Stimulated activated CD4-positive, alpha-beta T cell treated with anti-CD3 and anti-CD28 coated beads, Interleukin-1b, Interleukin-23, amount 100 ng/mL, for 1 hour (primary cell): ENCODE measurements around the gene TBC1D8.

Experiments used
- DNase-seq, 2 donors: peaks; one replicate each; pipeline ENCODE4 v3.0.0-alpha.2; 2020; ENCODE audit warnings: low read depth in 2 of 2

The TBC1D8 gene

DNA sequence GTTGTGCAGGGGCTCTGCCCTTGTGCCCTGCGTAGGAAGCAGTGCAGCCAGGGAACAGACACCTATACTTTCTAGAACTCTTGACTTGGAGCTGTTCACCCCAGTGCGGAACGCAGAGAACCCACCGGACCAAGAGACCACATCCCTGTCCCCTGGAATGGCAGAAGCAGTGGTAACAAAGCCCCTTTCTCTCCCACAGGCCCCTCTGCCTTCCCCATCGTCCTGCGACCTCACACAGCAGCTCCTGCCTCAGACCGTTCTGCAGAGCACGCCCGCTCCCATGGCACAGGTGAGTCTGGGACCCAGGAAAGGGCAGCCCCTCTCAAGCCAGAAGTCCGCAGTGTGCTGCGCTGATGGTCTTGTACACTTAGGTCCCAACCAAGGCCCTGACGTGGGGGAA is 173.7 kb downstream of the TBC1D8 start:
- no peak for DNase-seq

DNA sequence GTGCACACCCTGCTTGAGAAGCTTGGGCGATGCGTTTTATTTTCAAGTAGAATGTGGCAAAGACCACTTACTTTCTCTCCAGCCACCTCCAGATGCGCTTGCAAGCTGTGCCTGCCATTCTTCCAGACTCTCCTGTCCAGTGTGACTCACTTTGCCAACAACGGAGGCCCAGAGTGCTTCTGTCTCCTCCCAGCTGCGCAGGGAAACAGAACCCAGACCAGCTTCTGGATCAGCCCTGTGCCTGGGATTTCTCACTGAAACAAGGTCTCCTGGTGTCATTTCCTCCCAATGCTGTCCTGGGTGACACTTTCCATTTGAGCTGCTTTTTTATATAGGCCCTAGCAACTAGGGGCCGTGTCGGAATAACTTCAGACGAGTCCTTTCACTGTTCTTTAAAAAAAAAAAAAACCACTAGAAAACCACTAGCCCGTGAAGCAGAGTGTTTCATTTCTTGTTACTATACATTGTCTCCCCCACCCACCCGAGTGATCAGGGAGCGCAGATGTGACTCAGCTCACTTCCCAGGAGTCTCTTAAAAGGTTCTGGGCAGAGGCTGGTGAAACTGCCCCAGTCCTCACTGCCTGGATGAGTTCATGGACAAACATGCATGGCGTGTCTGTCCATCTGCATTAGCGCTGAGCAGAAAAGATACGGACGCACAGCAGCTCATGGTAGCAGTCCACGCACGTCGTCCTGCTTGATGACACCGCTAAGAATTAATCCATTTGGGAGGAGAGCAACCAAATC is 174.4 kb downstream of the TBC1D8 start:
- no peak for DNase-seq

DNA sequence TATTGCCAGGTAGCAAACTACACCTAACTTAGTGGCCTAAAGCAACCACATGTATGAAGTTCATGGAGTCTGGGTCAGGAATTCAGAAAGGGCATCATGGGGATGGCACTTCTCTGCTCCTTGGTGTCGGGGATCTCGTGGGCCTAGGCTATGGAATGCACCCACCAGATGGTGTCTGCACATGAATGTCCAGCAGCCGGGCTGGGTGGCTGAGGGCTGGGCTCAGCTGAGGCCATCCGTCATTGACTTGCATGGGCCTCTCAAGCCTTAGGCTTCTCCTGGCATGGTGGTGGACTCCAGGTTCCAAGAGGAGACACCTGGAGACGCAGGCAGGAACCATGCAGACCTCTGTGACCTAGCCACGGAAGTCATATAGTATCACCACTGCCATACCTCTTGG is 175.1 kb downstream of the TBC1D8 start:
- DNase-seq: no peak

DNA sequence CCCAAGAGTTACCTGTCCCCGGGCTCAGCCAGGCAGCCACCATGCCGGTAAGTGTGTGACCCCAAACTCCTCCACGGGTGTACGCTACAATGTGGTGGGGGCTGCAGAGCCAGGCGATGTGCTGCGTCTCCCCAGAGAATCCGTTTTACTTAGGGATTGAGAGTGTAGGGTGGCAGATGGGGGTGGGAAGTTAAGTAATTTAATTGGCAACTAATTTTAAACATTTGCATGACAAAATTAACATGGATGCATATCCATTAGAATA is 175.7 kb downstream of the TBC1D8 start:
- no peak for DNase-seq

DNA sequence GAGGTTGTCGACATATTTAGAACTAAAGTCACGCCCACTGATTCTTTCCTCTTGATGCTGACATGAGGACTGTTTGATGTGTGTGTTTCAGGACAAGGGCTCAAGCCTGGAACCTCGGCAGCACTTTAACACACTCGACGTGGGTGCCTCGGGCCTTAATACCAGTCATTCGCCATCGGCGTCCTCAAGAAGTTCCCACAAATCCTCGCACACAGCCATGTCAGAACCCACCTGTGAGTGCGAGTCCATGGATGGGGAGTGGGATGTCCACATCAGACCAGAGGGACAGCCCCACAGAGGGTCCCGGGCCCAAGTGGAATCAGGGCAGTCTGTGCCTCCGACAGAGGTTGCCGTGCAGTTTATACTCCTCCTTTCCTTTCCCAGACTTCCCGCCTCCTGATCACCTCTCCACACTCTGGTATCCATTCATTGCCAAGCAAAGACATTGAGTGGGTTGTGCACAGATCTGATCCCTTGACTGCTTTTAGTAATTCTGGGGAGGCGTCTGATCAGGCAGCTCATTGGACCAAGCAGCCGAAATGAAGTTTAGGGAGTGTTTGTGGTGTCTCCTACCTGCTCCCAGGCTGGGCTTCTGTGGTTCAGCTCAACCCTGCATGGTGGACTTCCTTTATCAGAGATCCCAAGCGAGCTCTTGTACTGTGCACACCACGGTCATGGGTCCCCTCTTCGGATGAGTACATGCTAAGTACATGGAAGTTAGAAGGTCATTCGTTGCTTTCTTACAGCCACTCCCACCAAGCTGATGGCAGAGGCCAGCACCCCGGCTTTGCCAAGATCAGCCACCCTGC is 176.3 kb downstream of the TBC1D8 start:
- DNase-seq: no peak

DNA sequence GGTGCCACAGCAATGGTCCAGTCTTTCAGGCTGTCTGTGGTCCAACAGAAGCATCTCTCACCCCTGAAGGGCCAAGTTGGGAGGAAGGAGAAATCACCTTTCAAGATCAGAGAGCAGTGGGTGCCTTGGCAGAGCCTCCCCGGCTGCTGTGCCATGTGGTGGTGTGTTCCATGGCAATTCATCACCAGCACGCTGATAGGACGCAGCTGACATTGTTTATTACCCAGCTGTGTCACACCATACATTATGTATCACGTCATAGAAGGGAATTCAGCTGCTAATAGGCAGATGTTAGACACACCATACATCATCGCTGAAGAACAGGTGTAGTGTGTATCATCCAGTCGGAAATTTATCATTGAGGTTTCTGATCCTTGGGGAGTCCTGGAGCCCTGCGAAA is 178.7 kb downstream of the TBC1D8 start:
- DNase-seq: no peak

DNA sequence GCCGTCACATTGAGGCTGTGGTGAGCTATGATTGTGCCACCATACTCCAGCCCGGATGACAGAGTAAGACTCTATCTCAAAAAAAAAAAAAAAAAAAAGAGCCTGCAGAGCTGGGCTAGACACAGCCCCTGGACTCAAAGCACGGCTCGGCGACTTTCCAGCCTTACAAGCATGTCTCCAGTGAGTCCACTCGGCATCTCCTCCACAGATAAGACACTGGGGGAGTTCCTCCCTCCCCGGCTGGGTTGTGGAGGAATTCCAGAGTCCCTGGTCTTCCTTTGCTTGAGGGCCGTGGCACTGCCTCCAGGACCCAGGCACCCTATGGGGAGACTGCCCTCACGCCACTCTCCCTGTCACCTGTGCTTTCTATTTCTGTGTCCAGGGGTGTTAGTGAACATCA is 180.0 kb downstream of the TBC1D8 start:
- DNase-seq: no peak

DNA sequence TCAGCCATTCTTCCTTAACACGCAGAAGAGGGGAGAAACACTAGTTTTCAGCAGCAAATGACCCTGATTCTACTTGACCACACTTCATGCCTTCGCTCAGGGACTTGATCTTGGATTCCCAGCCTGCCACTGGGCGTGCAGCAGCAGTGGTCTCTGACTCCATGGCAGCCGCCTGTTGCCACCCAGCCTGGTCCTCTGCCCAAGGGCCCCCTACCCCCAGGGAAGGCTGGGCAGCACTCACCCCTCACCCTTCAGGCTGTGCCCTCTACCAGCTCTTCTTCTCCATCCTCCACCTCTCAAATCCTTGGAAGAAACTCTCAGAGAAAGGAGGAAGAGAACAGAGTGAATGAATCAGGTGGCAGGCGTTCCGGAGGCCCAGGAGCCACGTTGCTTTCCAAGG is 181.2 kb downstream of the TBC1D8 start:
- no peak for DNase-seq

DNA sequence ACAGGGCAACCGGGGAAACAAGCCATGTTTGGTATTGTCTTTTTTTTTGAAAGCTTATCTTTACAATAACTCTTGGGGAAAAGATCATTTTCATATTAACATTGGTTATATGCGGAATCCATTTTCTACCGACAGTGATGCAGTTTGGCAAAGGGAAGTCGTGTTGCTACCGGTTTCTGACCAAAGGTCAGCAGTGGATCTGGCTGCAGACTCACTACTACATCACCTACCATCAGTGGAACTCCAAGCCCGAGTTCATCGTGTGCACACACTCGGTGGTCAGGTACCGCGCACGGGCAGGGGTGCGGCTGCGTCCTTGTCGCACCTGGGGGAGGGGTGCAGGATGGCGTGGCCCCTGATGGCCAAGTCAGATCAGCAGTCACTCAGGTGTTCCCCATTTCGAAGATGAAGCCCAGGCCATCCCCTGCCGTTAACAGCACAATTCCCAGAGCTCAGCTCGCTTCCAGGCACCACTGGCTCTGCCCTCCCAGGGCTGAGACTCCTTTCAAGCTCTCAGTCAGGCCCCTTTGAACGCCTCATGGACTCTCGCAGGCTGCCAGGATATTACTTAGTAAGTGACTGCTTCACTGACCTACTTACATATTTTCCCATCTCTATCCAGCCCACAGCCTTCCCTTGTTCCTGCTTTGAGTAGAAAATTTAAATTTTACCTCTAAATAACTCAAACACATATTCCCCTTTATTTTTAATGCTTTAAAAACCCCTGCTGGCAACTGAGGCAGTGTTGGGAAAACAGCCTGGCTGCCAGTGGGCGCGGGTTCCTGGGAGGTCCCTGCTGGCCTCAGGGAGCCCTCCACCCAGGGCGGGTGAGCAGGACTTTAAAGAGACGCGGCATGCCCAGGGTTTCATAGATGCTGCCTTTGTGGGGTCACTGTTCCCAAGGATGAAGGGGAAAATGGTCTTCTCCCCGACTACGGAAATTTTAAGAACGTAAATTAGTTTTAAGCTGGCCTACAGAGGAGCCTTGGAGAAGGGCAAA is 182.7 kb downstream of the TBC1D8 start:
- DNase-seq: no peak

DNA sequence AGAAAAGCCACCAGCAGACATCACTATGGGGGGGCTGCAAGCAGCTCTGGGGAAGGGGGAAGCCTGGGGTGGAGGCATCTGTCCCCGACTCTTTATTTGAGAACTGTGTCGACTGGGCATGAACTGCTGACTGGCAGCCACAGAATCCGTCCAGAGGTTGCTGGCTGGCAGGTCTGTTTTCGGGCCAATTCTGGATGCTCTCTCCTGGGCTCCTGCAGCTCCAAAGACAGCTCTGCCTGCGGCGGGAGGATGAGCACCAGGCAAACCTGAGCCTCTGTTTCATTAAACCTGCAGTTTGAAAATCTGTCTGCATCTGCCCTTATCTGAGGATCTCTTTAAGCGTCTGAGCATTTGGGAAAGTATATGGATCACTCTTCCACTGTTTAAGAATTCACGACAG is 183.5 kb downstream of the TBC1D8 start:
- no peak for DNase-seq

DNA sequence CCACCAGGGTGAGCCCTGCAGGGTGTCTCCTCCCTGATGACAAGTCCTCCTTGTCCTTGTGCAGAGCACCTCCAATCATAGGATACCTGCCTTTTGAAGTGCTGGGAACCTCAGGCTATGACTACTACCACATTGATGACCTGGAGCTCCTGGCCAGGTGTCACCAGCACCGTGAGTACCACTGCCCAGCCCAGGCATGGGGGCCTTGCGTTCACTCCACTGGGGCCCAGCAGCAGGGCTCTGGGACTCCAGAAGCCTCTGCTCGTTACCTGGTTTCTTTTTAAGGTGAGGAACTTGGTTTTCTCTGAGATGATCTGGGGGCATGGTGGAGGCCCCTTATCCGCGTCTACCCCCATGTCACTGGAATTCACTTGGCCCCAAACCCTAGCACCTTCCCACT is 185.6 kb downstream of the TBC1D8 start:
- DNase-seq: no peak

DNA sequence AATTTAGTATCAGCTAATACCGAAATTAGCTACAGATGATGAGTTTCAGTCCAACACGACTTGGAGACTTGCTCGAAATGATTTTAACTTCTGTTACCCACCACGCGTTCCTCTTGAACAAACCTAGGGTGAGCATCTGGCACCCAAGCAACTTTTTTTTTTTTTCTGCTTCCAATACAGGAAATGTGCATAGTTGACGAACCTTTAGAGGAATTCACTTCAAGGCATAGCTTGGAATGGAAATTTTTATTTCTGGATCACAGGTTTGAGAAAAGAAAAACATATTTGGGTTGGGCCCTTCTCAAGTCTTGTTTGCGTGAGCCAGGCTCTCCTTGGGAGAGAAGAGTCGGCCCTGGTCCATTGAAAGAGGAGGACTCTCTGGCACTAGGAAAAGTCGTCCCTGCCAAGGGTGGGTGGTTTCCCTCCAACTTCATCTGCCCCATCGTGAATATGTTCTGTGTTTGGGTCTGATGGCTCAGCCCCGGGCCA is 186.5 kb downstream of the TBC1D8 start:
- no peak for DNase-seq

DNA sequence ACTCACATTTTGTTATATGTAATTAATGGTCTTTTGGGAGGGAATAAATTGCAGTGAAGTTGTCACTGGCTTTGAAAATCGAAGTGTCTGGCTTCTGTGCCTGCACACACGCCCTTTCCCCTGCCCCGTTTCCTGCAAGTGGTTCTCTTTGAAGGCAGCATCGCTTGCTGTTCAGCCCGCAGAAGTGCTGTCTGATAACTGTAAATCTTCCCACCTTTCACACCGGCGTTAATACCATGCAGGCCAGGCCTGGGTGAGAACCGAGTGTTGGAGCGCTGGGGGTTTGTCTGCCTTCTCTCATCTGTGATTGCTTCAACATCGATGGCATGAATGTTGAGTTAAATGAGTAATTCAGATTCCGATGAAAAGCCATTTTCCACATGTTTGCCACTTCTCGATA is 187.0 kb downstream of the TBC1D8 start:
- no peak for DNase-seq

DNA sequence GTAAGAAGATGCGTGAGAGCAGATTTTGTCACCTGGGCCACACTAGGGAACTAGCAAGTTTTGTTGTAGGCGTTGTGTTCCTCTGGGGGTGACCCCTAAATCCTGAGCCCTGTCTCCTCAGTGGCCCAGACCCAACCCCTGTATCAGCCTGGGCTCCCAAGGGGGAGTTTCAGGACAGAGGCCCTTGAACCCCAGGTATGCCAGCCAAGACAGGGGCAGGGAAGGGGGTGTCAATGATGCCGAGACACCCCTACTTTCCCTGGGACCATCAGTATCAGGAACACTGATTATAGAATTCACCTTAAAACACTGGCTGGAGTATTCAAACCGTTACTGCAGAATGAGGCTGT is 188.2 kb downstream of the TBC1D8 start:
- DNase-seq: no peak

DNA sequence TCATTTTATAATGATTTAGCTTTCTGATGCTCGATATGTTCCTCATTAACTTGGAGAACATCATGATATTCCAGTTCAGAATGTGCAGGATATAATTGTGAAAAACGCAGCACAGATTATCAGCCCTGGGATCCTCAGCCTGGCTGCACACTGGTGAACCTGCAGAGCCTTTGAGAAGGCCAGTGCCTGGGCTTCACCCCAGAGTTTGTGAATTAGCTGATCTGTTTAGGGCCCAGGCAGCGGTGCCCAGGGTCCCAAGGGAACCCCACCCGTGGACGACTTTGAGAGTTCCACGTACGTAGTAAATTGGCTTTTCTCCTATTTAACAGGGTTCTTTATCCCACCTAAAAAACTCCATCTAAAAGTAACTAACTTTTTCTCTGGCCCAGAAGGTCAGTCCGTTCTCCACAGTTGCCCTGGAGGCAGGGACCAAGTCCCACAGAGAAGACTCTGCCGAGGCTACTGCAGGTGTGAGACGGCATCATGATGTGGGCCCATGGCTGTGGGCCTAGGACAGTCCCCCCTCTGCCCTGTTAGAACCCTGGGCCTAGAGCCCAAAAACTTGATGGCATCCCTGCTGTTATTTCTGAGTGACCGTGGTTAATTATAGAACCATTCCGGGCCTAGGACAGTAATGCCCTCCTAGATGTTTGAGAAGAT is 188.7 kb downstream of the TBC1D8 start:
- DNase-seq: no peak

DNA sequence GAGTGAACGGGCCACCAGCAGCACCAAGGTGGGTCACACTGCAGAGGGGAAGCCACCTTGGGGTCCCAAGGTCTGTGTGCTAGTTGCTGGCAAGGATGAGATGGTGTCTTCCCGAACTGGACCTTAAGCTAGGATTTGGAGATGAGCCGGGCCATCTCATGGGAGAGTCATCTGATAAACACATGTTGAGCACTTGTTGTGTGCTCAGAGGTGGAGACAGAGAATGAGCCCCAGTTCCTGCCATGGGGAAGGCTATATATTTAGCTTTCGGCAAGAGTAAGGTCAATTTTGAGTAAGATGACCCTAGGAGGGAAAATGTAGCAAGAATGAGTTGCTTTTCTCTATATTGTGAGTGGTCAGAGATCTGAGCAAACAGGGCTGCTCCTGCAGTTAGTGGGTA is 190.5 kb downstream of the TBC1D8 start:
- no peak for DNase-seq

DNA sequence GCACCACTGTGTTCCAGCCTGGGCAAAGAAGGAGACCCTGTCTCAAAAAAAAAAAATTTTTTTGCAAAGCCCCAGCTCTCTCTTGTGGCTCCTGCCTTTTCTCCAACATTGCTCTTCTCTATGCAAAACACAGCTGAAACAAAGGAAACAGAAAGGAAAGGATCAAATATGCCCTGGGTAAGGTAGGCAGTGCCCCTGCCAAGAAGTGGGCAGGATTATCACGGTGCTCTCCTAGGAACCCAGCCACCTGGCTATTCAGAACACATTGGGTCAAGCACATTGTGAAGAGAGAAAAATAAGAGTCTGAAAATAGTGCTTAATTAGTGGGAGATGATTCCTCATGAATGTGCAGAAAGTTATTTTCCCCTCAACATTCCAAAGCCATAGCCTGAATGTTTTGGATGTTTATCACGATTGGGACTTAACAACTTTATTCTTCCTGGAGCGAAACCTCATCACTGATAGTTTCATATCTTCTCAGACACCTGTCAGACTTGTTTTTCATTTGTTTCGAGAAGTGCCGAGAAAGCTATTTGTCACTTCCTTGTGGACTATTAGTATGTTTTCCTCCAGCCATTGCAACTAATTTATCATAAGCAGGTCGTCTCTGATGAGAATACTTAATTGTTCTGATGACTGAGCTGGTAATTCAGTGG is 191.8 kb downstream of the TBC1D8 start:
- DNase-seq: no peak

DNA sequence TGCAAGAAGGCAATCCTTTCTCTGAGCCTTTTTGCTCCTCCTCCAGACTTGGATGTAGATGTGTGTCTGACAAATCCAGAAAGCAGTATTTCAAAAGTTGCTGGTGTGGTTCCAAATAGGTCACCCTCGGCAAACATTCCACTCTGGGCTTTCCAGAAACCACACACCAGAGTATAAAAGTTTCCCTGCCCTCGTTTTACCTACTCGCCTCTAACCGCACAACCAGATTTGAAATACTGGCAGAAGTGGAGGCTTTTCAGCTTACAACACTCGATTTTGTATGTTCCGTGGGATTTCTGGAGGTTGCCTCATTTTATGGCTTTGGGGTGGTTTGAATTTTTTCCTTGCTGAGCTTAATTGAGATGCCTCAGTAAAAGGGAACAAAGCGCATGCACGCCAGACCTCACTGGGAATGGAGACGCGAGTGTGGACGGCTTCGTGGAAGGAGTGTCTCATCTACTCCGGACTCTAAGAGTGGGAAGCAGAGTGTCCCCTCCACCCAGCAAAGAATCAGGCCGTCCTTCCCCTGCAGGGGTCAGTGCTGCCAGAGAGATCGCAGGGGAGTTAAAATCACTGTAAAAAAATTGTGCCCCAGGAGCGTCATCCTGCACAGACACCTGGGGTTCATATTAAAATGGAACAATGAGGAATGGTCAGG is 193.1 kb downstream of the TBC1D8 start:
- DNase-seq: no peak
